HG03520 (cell line): ENCODE results near the gene TLR2.
"Not testable (repeated sequence)": the region's sequence is repeated elsewhere in the genome, so short reads cannot be mapped to it uniquely, and the experiment has no call there.

Experiments
- ATAC-seq: cut with Tn5 transposase; IDR thresholded peaks from one replicate; pipeline ENCODE4 v1.9.1; 2021; ENCODE audit warnings: mild to moderate bottlenecking, moderate library complexity; ENCODE audit not compliant: unreplicated experiment

TLR2 gene

GRCh38 chr4:153661215-153661822 lies 22.8 kb upstream of the TLR2 start:
- ATAC-seq, result no peak

- ATAC-seq, result no peak
Observed at GRCh38 chr4:153661908-153662307, 22.2 kb upstream of the TLR2 start.

GRCh38 chr4:153663667-153664066 lies 20.4 kb upstream of the TLR2 start:
- ATAC-seq, result no peak

GRCh38 chr4:153666505-153666904 lies 17.6 kb upstream of the TLR2 start:
- ATAC-seq, result not testable (repeated sequence)

- ATAC-seq, result no peak
Observed at GRCh38 chr4:153668647-153669046, 15.4 kb upstream of the TLR2 start.

GRCh38 chr4:153669838-153670237 lies 14.2 kb upstream of the TLR2 start:
- no peak for ATAC-seq

GRCh38 chr4:153676486-153676885 lies 7.6 kb upstream of the TLR2 start:
- no peak for ATAC-seq

GRCh38 chr4:153676984-153677383 lies 7.1 kb upstream of the TLR2 start:
- ATAC-seq, result no peak

GRCh38 chr4:153679486-153679885 lies 4.6 kb upstream of the TLR2 start:
- no peak for ATAC-seq

GRCh38 chr4:153683763-153684181 lies 308 bp upstream of the TLR2 start:
- ATAC-seq, result no peak

GRCh38 chr4:153684971-153685371 lies 891 bp downstream of the TLR2 start:
- ATAC-seq, result no peak

GRCh38 chr4:153704522-153704921 lies 20.4 kb downstream of the TLR2 start:
- ATAC-seq, result no peak

- peak; percentile 66 for ATAC-seq
Observed at GRCh38 chr4:153705743-153706468, 21.8 kb downstream of the TLR2 start.

- ATAC-seq, result peak; percentile 23
Observed at GRCh38 chr4:153706519-153706918, 22.4 kb downstream of the TLR2 start.

GRCh38 chr4:153710681-153711080 lies 26.6 kb downstream of the TLR2 start:
- ATAC-seq, result no peak

- no peak for ATAC-seq
Observed at GRCh38 chr4:153713866-153714646, 30.0 kb downstream of the TLR2 start.

GRCh38 chr4:153722036-153722435 lies 38.0 kb downstream of the TLR2 start:
- ATAC-seq, result no peak

- no peak for ATAC-seq
Observed at GRCh38 chr4:153724606-153725005, 40.5 kb downstream of the TLR2 start.

GRCh38 chr4:153725136-153725830 lies 41.2 kb downstream of the TLR2 start:
- ATAC-seq, result no peak

- ATAC-seq, result no peak
Observed at GRCh38 chr4:153725831-153726154, 41.7 kb downstream of the TLR2 start.

- ATAC-seq, result no peak
Observed at GRCh38 chr4:153728151-153728550, 44.1 kb downstream of the TLR2 start.
